ENCODE measurements around the gene ZNF217. TPM values are rescaled to one million over a fixed set of nuclear protein-coding genes. Genes with fewer than 3 reads are reported as not detected.

Gene ZNF217
- total and polyA plus RNA-seq, 9 of the 15 experiments (the other 6 are each of a cell fraction or from before 2014, with no cell fraction given) = 3.0 to 41.8 (median 16.8) TPM

DNA sequence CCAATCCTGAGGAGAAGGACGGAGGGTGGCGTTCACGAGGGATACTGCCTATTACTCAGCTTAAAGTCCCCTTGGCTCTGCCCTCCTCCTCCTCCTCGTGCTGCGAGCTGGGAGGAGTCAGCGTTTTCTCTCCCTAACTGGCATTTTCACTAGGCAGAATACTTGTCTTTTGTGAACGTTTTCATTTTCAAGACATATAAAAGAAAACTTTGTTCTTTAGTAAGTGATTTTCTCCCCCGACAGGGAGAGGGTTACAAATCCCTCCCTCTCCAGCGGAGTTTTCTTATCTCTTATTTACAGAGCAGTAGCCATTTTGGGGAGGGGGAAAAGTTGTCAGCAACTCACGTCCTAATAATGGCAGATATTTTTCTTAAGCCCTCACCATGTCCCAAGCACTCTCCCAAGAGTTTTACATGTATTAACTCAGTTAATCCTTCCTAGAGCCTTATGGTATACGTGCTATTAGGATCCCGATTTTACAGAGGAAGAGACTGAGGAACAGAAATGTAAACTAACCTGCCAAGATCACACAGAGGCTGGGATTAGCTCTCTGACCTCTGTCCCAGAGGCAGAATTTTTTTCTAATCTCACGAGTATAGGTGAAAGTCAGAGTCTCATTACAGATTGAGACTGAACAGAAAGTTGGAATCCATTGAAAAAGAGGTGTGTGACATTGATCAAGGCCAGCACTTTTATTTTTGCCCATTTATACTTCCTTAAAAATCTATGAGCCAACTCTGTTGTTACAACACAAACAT is 30.0 kb upstream of the ZNF217 start (continued):
- TF ChIP-seq ETS2 (tag; IDR thresholded peaks at IDR 0.05; ENCODE audit: borderline replicate concordance, poor library complexity, severe bottlenecking) = no peak
- TF ChIP-seq MAX (CRISPR knock-in tag; IDR thresholded peaks at IDR 0.05) = peak; percentile 41; the same call in 1 of the 2 replicates
- no peak for TF ChIP-seq SPI1 (IDR thresholded peaks at IDR 0.05; ENCODE audit: borderline replicate concordance, low read depth, low read length)
- TF ChIP-seq EP300 (IDR thresholded peaks at IDR 0.05; ENCODE audit: low read length) = no peak
- 0 out of 2 replicates have a peak, but pooled peaks have one; percentile 54 for TF ChIP-seq HDAC2 (IDR thresholded peaks at IDR 0.05)
- TF ChIP-seq AFF4 (CRISPR knock-in tag; IDR thresholded peaks at IDR 0.05) = no peak
- no peak; the same call in 1 of the 2 replicates for TF ChIP-seq ZNF140 (CRISPR knock-in tag; IDR thresholded peaks at IDR 0.05)
- no peak for TF ChIP-seq ZNF133 (CRISPR knock-in tag; IDR thresholded peaks at IDR 0.05)
- TF ChIP-seq SMAD3 (CRISPR knock-in tag; conservative IDR thresholded peaks at IDR 0.05) = no peak
- no peak for TF ChIP-seq ZNF778 (CRISPR knock-in tag; IDR thresholded peaks at IDR 0.05)
- TF ChIP-seq RBM34 (IDR thresholded peaks at IDR 0.05; ENCODE audit: borderline replicate concordance, insufficient read depth, low read length) = no peak
- TF ChIP-seq MYC (IDR thresholded peaks at IDR 0.05; ENCODE audit: low read depth, low read length) = peak; percentile 84
- TF ChIP-seq MYC (CRISPR knock-in tag; IDR thresholded peaks at IDR 0.05; ENCODE audit: borderline replicate concordance, low read depth) = no peak
- peak; percentile 50; the same call in 1 of the 2 replicates for TF ChIP-seq RNF2 (IDR thresholded peaks at IDR 0.05)
- no peak for TF ChIP-seq ZC3H4 (CRISPR knock-in tag; IDR thresholded peaks at IDR 0.05; ENCODE audit: borderline replicate concordance)
- TF ChIP-seq, protein P1, sequence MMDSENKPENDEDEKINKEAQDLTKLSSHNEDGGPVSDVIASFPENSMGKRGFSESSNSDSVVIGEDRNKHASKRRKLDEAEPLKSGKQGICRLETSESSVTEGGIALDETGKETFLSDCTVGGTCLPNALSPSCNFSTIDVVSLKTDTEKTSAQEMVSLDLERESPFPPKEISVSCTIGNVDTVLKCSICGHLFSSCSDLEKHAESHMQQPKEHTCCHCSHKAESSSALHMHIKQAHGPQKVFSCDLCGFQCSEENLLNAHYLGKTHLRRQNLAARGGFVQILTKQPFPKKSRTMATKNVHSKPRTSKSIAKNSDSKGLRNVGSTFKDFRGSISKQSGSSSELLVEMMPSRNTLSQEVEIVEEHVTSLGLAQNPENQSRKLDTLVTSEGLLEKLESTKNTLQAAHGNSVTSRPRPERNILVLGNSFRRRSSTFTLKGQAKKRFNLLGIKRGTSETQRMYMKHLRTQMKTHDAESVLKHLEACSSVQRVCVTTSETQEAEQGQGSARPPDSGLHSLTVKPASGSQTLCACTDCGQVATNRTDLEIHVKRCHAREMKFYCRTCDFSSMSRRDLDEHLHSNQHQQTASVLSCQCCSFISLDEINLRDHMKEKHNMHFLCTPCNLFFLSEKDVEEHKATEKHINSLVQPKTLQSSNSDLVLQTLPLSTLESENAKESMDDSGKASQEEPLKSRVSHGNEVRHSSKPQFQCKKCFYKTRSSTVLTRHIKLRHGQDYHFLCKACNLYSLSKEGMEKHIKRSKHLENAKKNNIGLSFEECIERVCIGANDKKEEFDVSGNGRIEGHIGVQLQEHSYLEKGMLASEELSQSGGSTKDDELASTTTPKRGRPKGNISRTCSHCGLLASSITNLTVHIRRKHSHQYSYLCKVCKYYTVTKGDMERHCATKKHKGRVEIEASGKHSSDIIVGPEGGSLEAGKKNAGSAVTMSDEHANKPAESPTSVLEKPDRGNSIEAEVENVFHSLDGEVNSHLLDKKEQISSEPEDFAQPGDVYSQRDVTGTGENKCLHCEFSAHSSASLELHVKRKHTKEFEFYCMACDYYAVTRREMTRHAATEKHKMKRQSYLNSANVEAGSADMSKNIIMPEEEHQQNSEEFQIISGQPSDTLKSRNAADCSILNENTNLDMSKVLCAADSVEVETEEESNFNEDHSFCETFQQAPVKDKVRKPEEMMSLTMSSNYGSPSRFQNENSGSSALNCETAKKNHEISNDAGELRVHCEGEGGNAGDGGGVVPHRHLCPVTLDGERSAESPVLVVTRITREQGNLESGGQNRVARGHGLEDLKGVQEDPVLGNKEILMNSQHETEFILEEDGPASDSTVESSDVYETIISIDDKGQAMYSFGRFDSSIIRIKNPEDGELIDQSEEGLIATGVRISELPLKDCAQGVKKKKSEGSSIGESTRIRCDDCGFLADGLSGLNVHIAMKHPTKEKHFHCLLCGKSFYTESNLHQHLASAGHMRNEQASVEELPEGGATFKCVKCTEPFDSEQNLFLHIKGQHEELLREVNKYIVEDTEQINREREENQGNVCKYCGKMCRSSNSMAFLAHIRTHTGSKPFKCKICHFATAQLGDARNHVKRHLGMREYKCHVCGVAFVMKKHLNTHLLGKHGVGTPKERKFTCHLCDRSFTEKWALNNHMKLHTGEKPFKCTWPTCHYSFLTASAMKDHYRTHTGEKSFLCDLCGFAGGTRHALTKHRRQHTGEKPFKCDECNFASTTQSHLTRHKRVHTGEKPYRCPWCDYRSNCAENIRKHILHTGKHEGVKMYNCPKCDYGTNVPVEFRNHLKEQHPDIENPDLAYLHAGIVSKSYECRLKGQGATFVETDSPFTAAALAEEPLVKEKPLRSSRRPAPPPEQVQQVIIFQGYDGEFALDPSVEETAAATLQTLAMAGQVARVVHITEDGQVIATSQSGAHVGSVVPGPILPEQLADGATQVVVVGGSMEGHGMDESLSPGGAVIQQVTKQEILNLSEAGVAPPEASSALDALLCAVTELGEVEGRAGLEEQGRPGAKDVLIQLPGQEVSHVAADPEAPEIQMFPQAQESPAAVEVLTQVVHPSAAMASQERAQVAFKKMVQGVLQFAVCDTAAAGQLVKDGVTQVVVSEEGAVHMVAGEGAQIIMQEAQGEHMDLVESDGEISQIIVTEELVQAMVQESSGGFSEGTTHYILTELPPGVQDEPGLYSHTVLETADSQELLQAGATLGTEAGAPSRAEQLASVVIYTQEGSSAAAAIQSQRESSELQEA (IDR thresholded peaks at IDR 0.05; ENCODE audit: low read depth) = no peak
